Caco-2 (cell line): ENCODE measurements around the gene MYH7B. TPM values are rescaled to one million over a fixed set of nuclear protein-coding genes. Genes with fewer than 3 reads are reported as not detected.

Experiments
- BruUV-seq: library from RNA; stranded (reverse); fragments of 400-500 nt; replicated peaks from 2 replicates; lab custom pipeline; 2021; lab: Mats Ljungman, UMichigan
- CTCF ChIA-PET: fragments of 300-600 bp; sonication (Branson Sonifier 250); formaldehyde crosslinking; loops from one replicate; lab custom pipeline; 2022; ENCODE audit warnings: antibody characterized with exemption; lab: Charles Lee
- POLR2A ChIA-PET: fragments of 300-600 bp; sonication (Branson Sonifier 250); formaldehyde crosslinking; loops from one replicate; lab custom pipeline; 2022; ENCODE audit warnings: antibody characterized with exemption; lab: Charles Lee
- DNase-seq, 2 experiments: peaks; one replicate each; pipeline versions ENCODE4 v3.0.0 to v3.0.0-alpha.2; 2020 to 2022
- H3K27me3 ChIP-seq: replicated peaks from 2 replicates; pipeline ENCODE4 v1.6.0; 2011; ENCODE audit warnings: low read length; ENCODE audit not compliant: control insufficient read depth, insufficient read depth
- H3K36me3 ChIP-seq: 2 replicates; pipeline ENCODE4 v1.5.1; 2011; ENCODE audit warnings: low read length; ENCODE audit not compliant: control insufficient read depth, insufficient read depth
- H3K4me1 ChIP-seq: fragments of 250-450 bp; sonication (Bioruptor Pico); 2 replicates; pipeline ENCODE4 v1.5.1; 2020; ENCODE audit warnings: mild to moderate bottlenecking
- H3K4me3 ChIP-seq: 2 replicates; pipeline ENCODE4 v1.5.1; 2011; ENCODE audit warnings: low read depth, mild to moderate bottlenecking, control low read depth, low read length
- H3K9me3 ChIP-seq: fragments of 250-450 bp; sonication (Bioruptor Pico); 2 replicates; pipeline ENCODE4 v1.5.1; 2020; ENCODE audit warnings: mild to moderate bottlenecking, moderate library complexity
- H3K27ac Mint-ChIP-seq: one replicate; pipeline ENCODE4 v1.8.0; 2022; ENCODE audit warnings: mixed read lengths; ENCODE audit not compliant: unreplicated experiment
- H3K27me3 Mint-ChIP-seq: one replicate; pipeline ENCODE4 v1.8.0; 2022; ENCODE audit warnings: mixed read lengths; ENCODE audit not compliant: insufficient read depth, unreplicated experiment
- H3K36me3 Mint-ChIP-seq: one replicate; pipeline ENCODE4 v1.8.0; 2022; ENCODE audit warnings: mild to moderate bottlenecking, mixed read lengths; ENCODE audit not compliant: insufficient read depth, unreplicated experiment
- H3K4me1 Mint-ChIP-seq: one replicate; pipeline ENCODE4 v1.8.0; 2022; ENCODE audit warnings: low read depth, mixed read lengths; ENCODE audit not compliant: unreplicated experiment
- H3K4me3 Mint-ChIP-seq: one replicate; pipeline ENCODE4 v1.8.0; 2022; ENCODE audit warnings: mild to moderate bottlenecking, moderate library complexity, mixed read lengths; ENCODE audit not compliant: unreplicated experiment
- H3K9me3 Mint-ChIP-seq: one replicate; pipeline ENCODE4 v1.8.0; 2022; ENCODE audit warnings: mixed read lengths; ENCODE audit not compliant: unreplicated experiment
- CTCF ChIP-seq, 2 experiments: fragments of 200-600 bp in 1 of 2; IDR thresholded peaks; 1 replicate in 1 of 2; 2 replicates in 1 of 2; pipeline versions ENCODE4 v1.5.1 to v1.8.0; 2011 to 2022; ENCODE audit warnings: antibody characterized with exemption in 1 of 2, control low read depth in 1 of 2, inconsistent platforms in 1 of 2, low read depth in 1 of 2, low read length in 1 of 2, mild to moderate bottlenecking in 1 of 2, moderate library complexity in 1 of 2; ENCODE audit not compliant: insufficient read depth in 1 of 2, severe bottlenecking in 1 of 2, unreplicated experiment in 1 of 2
- intact Hi-C: fragments of 100-400 bp; cut with micrococcal nuclease; formaldehyde crosslinking; loops from one replicate; pipeline ENCODE4 v1.10.0; 2022; ENCODE audit not compliant: unreplicated experiment
- total RNA-seq: library from RNA; stranded (reverse); gene quantifications from 2 replicates; pipeline ENCODE4 v1.2.3, GENCODE V29; 2022

The MYH7B gene
- total RNA-seq, 1 experiment from 2014 or later: 2.5 TPM

DNA sequence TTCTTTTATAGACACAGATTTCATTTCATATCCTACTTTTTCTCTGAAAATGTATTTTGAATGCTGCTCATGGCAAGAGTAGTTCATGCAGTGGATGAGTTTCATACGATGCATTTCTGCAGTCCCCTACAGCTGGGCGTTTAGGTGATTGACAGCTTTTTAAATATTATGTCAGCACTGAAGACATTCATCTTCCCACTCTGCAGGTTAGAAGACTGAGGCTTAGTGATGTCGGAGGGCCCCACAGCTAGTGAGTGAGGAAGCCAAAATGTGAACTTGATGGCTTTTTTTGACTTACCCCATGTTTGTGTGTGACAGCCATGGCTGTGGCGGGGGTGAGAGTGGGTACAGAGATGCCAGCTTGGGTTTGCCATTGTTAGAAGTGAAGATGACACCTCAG, 33.5 kb downstream of the MYH7B start:
- Histone ChIP-seq H3K4me1 (no peaks in the 10 kb centered on the region), H3K27me3 (no peaks in the 10 kb centered on the region; the same call in 1 of the 2 replicates), H3K36me3 (peaks cover 1% of the 10 kb centered on the region; the same call in 1 of the 2 replicates), H3K4me3 (no peak overlapping the region), H3K9me3 (no peaks in the 10 kb centered on the region)
- no peak for DNase-seq
- TF ChIP-seq CTCF (IDR thresholded peaks at IDR 0.05; ENCODE audit: insufficient read depth in 1 of 2, low read depth in 1 of 2, low read length in 1 of 2, severe bottlenecking in 1 of 2, unreplicated experiment in 1 of 2): no peak
- Mint-ChIP-seq H3K4me3 (no peak overlapping the region), H3K36me3 (peaks cover 57% of the 10 kb centered on the region), H3K27ac (no peak overlapping the region), H3K9me3 (no peaks in the 10 kb centered on the region), H3K27me3 (no peaks in the 10 kb centered on the region), H3K4me1 (no peaks in the 10 kb centered on the region)
- intact Hi-C loops: no loop called here
- no TSS peak for BruUV-seq
- POLR2A ChIA-PET: no interaction called here
- CTCF ChIA-PET: interaction anchor here (2.3 kb wide), 1 partner anchor 115 kb away, joined by 5 read pairs; no protein-coding TSS in a partner anchor

GRCh38 chr20:34989670-34990069, 34.0 kb downstream of the MYH7B start:
- ChIA-PET POLR2A (no interaction called here), CTCF (interaction anchor here (2.3 kb wide), 1 partner anchor 116 kb away, joined by 5 read pairs; no protein-coding TSS in a partner anchor)
- no peak overlapping the region for H3K4me3 ChIP-seq
- Mint-ChIP-seq H3K27ac (no peak overlapping the region), H3K36me3 (peaks cover 62% of the 10 kb centered on the region), H3K4me3 (no peak overlapping the region), H3K9me3 (no peaks in the 10 kb centered on the region), H3K4me1 (no peaks in the 10 kb centered on the region), H3K27me3 (no peaks in the 10 kb centered on the region)
- no peaks in the 10 kb centered on the region; the same call in 1 of the 2 replicates for H3K27me3 ChIP-seq
- peaks cover 1% of the 10 kb centered on the region; the same call in 1 of the 2 replicates for H3K36me3 ChIP-seq
- intact Hi-C loops: no loop called here
- no peak for TF ChIP-seq CTCF (IDR thresholded peaks at IDR 0.05; ENCODE audit: insufficient read depth in 1 of 2, low read depth in 1 of 2, low read length in 1 of 2, severe bottlenecking in 1 of 2, unreplicated experiment in 1 of 2)
- no peaks in the 10 kb centered on the region for H3K4me1 ChIP-seq
- no TSS peak for BruUV-seq
- no peak for DNase-seq
- no peaks in the 10 kb centered on the region for H3K9me3 ChIP-seq

DNA sequence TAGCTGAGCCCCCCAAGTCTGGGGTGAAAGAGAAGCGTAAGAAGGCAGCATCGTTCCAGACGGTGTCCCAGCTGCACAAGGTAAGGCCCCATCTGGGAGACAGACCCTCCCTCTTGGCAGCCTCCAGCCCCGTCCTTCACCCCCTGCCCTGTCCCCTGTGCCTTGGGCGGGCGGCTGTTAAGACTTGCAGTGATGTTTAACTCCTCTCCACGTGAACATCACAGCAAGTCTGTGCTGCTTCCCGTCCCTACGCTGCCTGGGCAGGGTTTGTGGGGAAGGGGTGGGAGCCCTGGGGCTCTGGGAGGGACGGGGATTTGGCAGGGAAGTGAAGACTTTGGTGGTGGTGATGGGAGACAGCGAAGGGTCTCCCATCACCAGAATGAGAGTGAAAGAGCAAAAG, 34.6 kb downstream of the MYH7B start:
- Mint-ChIP-seq H3K4me1 (no peaks in the 10 kb centered on the region), H3K9me3 (no peaks in the 10 kb centered on the region), H3K4me3 (no peak overlapping the region), H3K27me3 (no peaks in the 10 kb centered on the region), H3K27ac (no peak overlapping the region), H3K36me3 (peaks cover 60% of the 10 kb centered on the region)
- H3K9me3 ChIP-seq: no peaks in the 10 kb centered on the region
- no peak for DNase-seq
- no peaks in the 10 kb centered on the region for H3K4me1 ChIP-seq
- BruUV-seq: no TSS peak
- POLR2A ChIA-PET: interaction anchor here (0.7 kb wide), 1 partner anchor 269 kb away, joined by 7 read pairs; no protein-coding TSS in a partner anchor
- H3K4me3 ChIP-seq: no peak overlapping the region
- H3K27me3 ChIP-seq: no peaks in the 10 kb centered on the region; the same call in 1 of the 2 replicates
- intact Hi-C loops: no loop called here
- TF ChIP-seq CTCF (IDR thresholded peaks at IDR 0.05; ENCODE audit: insufficient read depth in 1 of 2, low read depth in 1 of 2, low read length in 1 of 2, severe bottlenecking in 1 of 2, unreplicated experiment in 1 of 2): no peak
- CTCF ChIA-PET: interaction anchor here (2.3 kb wide), 1 partner anchor 116 kb away, joined by 5 read pairs; no protein-coding TSS in a partner anchor
- peaks cover 1% of the 10 kb centered on the region for H3K36me3 ChIP-seq
